ENCODE data around the gene MRLN.

DNA sequence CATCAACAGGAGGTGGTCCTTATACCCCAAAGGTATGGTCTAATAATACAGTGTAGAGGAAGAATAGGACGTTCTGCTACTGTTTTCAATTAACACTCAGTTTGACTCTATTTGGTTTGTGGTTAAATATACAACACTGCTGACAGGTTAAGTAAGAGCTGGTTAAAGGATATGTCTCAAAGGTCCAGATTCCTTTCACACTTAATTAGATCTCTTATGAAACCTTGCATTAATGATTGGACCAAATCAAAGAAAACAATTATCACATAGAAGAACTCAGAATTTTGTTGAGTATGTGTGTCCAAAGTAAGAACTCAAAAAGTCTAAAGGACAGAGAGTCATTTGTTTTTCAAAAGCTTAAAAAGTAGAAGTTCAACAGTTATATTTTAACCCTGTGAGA is 18.0 kb downstream of the MRLN start:
- TF ChIP-seq, protein P1, sequence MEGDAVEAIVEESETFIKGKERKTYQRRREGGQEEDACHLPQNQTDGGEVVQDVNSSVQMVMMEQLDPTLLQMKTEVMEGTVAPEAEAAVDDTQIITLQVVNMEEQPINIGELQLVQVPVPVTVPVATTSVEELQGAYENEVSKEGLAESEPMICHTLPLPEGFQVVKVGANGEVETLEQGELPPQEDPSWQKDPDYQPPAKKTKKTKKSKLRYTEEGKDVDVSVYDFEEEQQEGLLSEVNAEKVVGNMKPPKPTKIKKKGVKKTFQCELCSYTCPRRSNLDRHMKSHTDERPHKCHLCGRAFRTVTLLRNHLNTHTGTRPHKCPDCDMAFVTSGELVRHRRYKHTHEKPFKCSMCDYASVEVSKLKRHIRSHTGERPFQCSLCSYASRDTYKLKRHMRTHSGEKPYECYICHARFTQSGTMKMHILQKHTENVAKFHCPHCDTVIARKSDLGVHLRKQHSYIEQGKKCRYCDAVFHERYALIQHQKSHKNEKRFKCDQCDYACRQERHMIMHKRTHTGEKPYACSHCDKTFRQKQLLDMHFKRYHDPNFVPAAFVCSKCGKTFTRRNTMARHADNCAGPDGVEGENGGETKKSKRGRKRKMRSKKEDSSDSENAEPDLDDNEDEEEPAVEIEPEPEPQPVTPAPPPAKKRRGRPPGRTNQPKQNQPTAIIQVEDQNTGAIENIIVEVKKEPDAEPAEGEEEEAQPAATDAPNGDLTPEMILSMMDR (conservative IDR thresholded peaks at IDR 0.05; ENCODE audit: low read depth, low read length): no peak
- no peak for TF ChIP-seq EZH2 (IDR thresholded peaks at IDR 0.05; ENCODE audit: borderline replicate concordance, low read depth, low read length, poor library complexity, severe bottlenecking)

All from A673 (cell line).